Endothelial cell (in vitro differentiated cells): Measurements from ENCODE around the gene PLEKHA7. TPM values are rescaled to one million over a fixed set of nuclear protein-coding genes. Genes with fewer than 3 reads are reported as not detected.
"Not testable (repeated sequence)": the region's sequence is repeated elsewhere in the genome, so short reads cannot be mapped to it uniquely, and the experiment has no call there.

Source experiments
- DNase-seq: peaks from one replicate; pipeline ENCODE4 v3.0.0; 2021; ENCODE audit warnings: low spot score
- H3K27ac Mint-ChIP-seq: one replicate; pipeline ENCODE4 v1.8.0; 2021; ENCODE audit warnings: mixed read lengths, inconsistent platforms; ENCODE audit not compliant: unreplicated experiment
- H3K27me3 Mint-ChIP-seq: one replicate; pipeline ENCODE4 v1.8.0; 2021; ENCODE audit warnings: mild to moderate bottlenecking, moderate library complexity, mixed read lengths, inconsistent platforms; ENCODE audit not compliant: unreplicated experiment
- H3K36me3 Mint-ChIP-seq: one replicate; pipeline ENCODE4 v1.8.0; 2021; ENCODE audit warnings: mild to moderate bottlenecking, low read depth, mixed read lengths, inconsistent platforms; ENCODE audit not compliant: unreplicated experiment
- H3K4me1 Mint-ChIP-seq: one replicate; pipeline ENCODE4 v1.8.0; 2021; ENCODE audit warnings: mild to moderate bottlenecking, mixed read lengths, inconsistent platforms; ENCODE audit not compliant: unreplicated experiment
- H3K4me3 Mint-ChIP-seq: one replicate; pipeline ENCODE4 v1.8.0; 2021; ENCODE audit warnings: mild to moderate bottlenecking, mixed read lengths, inconsistent platforms; ENCODE audit not compliant: unreplicated experiment
- H3K9me3 Mint-ChIP-seq: one replicate; pipeline ENCODE4 v1.8.0; 2021; ENCODE audit warnings: mixed read lengths, inconsistent platforms; ENCODE audit not compliant: unreplicated experiment
- total RNA-seq: library from RNA; stranded (reverse); fragmentation: NEBNext Ultra II Directional; extraction: Animal tissue kit (Norgen Biotek cat#: 25700); gene quantifications from one replicate; pipeline ENCODE4 v1.2.1, GENCODE V29; 2021; ENCODE audit not compliant: unreplicated experiment
- TF ChIP-seq, protein P1 (sequence below): fragments of 200-600 bp; sonication (generic); IDR thresholded peaks from one replicate; pipeline ENCODE4 v1.5.0; 2021; ENCODE audit warnings: antibody characterized with exemption; ENCODE audit not compliant: unreplicated experiment

PLEKHA7 gene
- total RNA-seq, 1 donor from 2014 or later = 8.2 TPM

DNA sequence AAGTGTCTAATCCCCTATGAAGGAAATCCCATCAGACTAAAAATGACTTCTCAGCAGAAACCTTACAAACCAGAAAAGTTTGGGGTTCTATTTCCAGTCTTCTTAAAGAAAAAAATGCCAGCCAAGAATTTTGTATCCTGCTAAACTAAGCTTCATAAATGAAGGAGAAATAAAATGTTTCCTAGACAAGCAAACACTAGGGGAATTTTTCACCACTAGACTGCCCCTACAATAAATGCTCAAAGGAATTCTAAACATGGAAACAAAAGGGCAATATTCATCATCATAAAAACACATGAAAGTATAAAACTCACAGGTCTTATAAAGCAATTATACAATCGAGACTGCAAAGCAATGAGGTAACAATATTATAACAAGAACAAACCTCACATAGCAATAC lies 124.3 kb downstream of the PLEKHA7 start:
- Mint-ChIP-seq H3K4me3 (no peak overlapping the region), H3K36me3 (peaks cover 18% of the 10 kb centered on the region), H3K27me3 (peaks cover 7% of the 10 kb centered on the region), H3K4me1 (peaks cover 17% of the 10 kb centered on the region), H3K9me3 (peaks cover 9% of the 10 kb centered on the region), H3K27ac (no peak overlapping the region)
- no peak for DNase-seq
- TF ChIP-seq, protein P1, sequence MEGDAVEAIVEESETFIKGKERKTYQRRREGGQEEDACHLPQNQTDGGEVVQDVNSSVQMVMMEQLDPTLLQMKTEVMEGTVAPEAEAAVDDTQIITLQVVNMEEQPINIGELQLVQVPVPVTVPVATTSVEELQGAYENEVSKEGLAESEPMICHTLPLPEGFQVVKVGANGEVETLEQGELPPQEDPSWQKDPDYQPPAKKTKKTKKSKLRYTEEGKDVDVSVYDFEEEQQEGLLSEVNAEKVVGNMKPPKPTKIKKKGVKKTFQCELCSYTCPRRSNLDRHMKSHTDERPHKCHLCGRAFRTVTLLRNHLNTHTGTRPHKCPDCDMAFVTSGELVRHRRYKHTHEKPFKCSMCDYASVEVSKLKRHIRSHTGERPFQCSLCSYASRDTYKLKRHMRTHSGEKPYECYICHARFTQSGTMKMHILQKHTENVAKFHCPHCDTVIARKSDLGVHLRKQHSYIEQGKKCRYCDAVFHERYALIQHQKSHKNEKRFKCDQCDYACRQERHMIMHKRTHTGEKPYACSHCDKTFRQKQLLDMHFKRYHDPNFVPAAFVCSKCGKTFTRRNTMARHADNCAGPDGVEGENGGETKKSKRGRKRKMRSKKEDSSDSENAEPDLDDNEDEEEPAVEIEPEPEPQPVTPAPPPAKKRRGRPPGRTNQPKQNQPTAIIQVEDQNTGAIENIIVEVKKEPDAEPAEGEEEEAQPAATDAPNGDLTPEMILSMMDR = no peak

DNA sequence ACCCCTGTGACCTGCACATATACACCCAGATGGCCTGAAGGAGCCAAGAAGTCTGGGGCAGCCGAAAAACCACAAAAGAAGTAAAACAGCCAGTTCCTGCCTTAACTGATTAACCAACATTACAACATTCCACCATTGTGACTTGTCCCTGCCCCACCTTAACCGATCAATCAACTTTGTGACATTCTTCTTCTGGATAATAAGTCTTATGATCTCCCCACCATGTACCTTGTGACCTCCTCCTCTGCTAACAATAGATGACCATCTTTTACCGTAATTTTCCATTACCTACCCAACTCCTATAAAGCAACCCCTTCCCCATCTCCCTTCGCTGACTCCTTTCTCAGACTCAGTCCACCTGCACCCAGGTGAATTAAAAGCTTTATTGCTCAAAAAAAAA lies 125.2 kb downstream of the PLEKHA7 start:
- H3K36me3 Mint-ChIP-seq = peaks cover 18% of the 10 kb centered on the region
- not testable (repeated sequence) for H3K27ac Mint-ChIP-seq
- H3K4me1 Mint-ChIP-seq = peaks cover 11% of the 10 kb centered on the region

DNA sequence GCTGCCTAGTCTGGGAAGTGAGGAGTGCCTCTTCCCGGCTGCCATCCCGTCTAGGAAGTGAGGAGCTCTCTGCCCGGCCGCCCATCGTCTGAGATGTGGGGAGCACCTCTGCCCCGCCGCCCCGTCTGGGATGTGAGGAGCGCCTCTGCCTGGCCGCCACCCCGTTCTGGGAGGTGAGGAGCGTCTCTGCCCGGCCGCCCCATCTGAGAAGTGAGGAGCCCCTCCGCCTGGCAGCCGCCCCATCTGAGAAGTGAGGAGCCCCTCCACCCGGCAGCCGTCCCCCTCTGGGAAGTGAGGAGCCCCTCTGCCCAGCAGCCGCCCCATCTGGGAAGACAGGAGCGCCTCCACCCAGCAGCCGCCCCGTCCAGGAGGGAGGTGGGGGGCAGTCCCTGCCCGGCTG lies 126.3 kb downstream of the PLEKHA7 start:
- H3K27me3 Mint-ChIP-seq, DNase-seq, H3K27ac Mint-ChIP-seq, H3K4me3 Mint-ChIP-seq, H3K4me1 Mint-ChIP-seq, H3K9me3 Mint-ChIP-seq: not testable (repeated sequence)
- H3K36me3 Mint-ChIP-seq = peaks cover 18% of the 10 kb centered on the region

More for the DNA sequence above, 125.2 kb downstream of the PLEKHA7 start:
- not testable (repeated sequence) for H3K4me3 Mint-ChIP-seq, H3K27me3 Mint-ChIP-seq, H3K9me3 Mint-ChIP-seq, DNase-seq

DNA sequence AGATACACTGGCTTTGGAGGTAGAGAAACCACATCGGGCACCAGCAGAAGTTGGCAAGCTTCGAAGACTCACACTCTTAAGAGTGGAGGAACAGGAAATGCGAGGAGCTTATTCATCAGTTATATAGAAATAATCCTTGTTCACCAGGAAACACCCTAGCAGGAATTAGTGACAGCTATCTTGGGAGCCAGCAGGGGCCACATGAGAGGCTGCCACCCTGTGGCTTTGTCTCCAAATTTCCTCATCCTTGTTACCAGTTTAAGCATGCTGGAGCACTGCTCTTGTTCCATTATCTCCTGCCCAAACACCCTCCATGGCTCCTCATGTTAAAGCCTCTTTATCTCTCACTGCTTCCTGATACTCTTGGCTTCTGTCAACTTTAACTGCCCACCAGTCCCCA lies 131.0 kb downstream of the PLEKHA7 start:
- H3K36me3 Mint-ChIP-seq = no peaks in the 10 kb centered on the region
- TF ChIP-seq, protein P1 = no peak
- DNase-seq = no peak
- H3K4me3 Mint-ChIP-seq = no peak overlapping the region
- H3K27me3 Mint-ChIP-seq = peaks cover 5% of the 10 kb centered on the region
- H3K4me1 Mint-ChIP-seq = peaks cover 14% of the 10 kb centered on the region
- H3K9me3 Mint-ChIP-seq = no peaks in the 10 kb centered on the region
- H3K27ac Mint-ChIP-seq = no peak overlapping the region

DNA sequence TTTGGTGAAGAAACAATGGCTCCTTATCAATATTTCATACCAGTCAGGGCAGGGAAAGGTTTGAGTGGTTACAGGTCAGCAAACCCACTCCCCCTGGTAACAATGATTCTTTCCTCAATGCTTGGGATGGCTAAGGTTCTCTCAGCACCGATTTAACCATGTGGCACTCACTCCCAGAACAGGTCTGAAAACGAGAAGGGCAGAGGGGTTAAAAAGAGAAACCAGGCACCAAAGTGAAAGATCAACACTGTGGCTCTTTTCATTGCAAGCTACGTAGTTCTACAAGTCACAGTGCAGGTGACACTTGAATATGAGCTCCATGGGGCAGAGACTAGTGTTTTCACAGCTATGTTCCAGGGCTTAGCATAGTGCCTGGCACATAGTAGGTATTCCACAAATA lies 132.4 kb downstream of the PLEKHA7 start:
- no peak for DNase-seq
- TF ChIP-seq, protein P1 = no peak

DNA sequence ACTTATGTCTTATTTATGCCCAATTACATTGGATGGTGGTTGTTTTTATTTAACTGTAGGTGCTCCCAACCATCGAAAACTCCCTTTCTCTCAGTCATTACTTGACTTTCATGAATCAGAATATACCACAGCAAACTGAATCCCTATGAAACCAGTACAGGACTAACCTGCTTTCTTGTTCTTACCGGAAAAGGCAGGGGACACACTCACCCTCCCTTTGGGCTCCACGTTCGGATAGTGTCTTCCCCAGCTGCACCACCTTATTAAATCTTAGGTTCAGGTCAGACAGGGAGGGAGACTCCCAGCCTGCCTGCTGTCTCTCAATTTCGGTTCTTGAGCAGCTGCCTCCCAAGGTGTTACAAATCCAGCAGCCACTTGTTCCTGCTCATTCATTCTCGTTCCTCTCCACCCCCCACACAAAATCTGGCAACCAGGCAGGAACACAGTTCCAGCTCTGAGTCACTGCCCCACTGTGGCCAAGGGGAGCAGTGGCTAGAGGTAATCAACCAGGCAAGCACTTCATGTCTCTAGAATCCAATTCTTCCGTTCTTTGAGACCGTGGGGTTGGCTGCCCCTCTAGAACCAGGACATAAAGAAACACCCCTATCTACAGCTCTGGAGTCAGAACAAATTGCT lies 133.0 kb downstream of the PLEKHA7 start:
- H3K4me3 Mint-ChIP-seq = no peak overlapping the region
- no peak overlapping the region for H3K27ac Mint-ChIP-seq
- no peaks in the 10 kb centered on the region for H3K9me3 Mint-ChIP-seq
- no peak for DNase-seq
- H3K4me1 Mint-ChIP-seq = peaks cover 14% of the 10 kb centered on the region
- no peaks in the 10 kb centered on the region for H3K27me3 Mint-ChIP-seq
- no peaks in the 10 kb centered on the region for H3K36me3 Mint-ChIP-seq
- TF ChIP-seq, protein P1 = no peak

More for the DNA sequence above, 132.4 kb downstream of the PLEKHA7 start:
- Mint-ChIP-seq H3K4me1 (peaks cover 14% of the 10 kb centered on the region), H3K4me3 (no peak overlapping the region), H3K9me3 (no peaks in the 10 kb centered on the region), H3K27ac (no peak overlapping the region), H3K27me3 (no peaks in the 10 kb centered on the region), H3K36me3 (no peaks in the 10 kb centered on the region)
